ENCODE data around the gene SCG5. TPM values are rescaled to one million over a fixed set of nuclear protein-coding genes. Genes with fewer than 3 reads are reported as not detected.
A peak's percentile ranks its signal among the peaks of the same experiment; 100 is the strongest.

Gene SCG5
- total and polyA plus RNA-seq, 10 of the 15 experiments (the other 5 are each of a cell fraction or from before 2014, with no cell fraction given), result 0.13 to 0.62 (median 0.48) TPM

DNA sequence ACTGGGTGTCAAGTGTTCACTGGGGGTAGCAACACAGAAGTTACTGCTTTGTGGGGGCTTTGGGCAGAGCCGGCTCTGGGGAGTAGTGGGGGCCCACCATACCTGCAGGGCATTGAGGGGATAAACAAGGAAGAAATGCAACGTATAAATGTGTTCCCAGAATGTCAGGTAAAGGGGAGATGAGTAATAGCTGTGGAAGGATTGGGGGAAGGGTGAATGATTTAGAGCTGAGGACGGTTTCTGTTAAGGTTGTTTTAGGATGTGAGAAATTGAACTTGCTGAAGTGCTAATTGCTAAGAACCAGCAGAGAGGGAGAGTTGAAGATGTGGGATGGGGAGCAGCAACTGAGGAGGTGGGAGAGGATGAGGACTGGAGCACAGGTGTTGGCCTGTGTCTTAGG lies 10.7 kb downstream of the SCG5 start:
- WGBS (ENCODE audit: insufficient coverage, insufficient replicate concordance, low lambda C conversion rate, missing lambda C conversion rate), result 74% methylated on average over 3 of the region's 3 CpGs
- Histone ChIP-seq H3K27ac (ENCODE audit: control insufficient read depth, insufficient read depth) (peak overlapping the region; percentile 19; the same call in 1 of the 2 replicates), H3K27me3 (replicated peaks in 1 of 2; ENCODE audit: control insufficient read depth in 2 of 2, insufficient read depth in 2 of 2, low read length in 1 of 2) (no peaks in the 10 kb centered on the region), H3K4me1 (ENCODE audit: control insufficient read depth, insufficient read depth, low read length) (no peaks in the 10 kb centered on the region), H3K79me2 (ENCODE audit: control insufficient read depth, insufficient read depth, low read length) (no peaks in the 10 kb centered on the region), H3K9me3 (replicated peaks; ENCODE audit: control insufficient read depth, insufficient read depth, low read length) (no peaks in the 10 kb centered on the region), H3K36me3 (ENCODE audit: control insufficient read depth in 2 of 2, insufficient read depth in 2 of 2, low read length in 1 of 2) (peaks cover 0 to 10% of the 10 kb centered on the region in 2 experiments; a peak in 2 of 4 replicates), H2AFZ (ENCODE audit: control insufficient read depth, low read depth, low read length) (no peak overlapping the region), H3K9ac (ENCODE audit: control insufficient read depth, insufficient read depth, low read length) (no peak overlapping the region), H4K20me1 (ENCODE audit: control insufficient read depth, insufficient read depth) (no peaks in the 10 kb centered on the region), H3K4me3 (no peak overlapping the region), H3K4me2 (ENCODE audit: control insufficient read depth, insufficient read depth) (no peak overlapping the region)
- ATAC-seq, result no peak
- BruUV-seq (replicated peaks), result no TSS peak
- CTCF ChIA-PET, result interaction anchor here (1.0 to 3.3 kb wide), 7 partner anchors 8 to 342 kb away, joined by 3 to 34 read pairs (median 4); no protein-coding TSS in a partner anchor
- no peak for DNase-seq (ENCODE audit: low read depth, low spot score)
- POLR2A ChIA-PET, result no interaction called here
- no peak for FAIRE-seq
- intact Hi-C loops (cut with micrococcal nuclease; ENCODE audit: unreplicated experiment) (no loop called here), in situ Hi-C loops (cut with MboI) (no loop called here)
- SMC1A ChIA-PET (ENCODE audit: uncharacterized antibody, unreplicated experiment), result no interaction called here
- RAD21 ChIA-PET (ENCODE audit: unreplicated experiment), result interaction anchor here (0.7 kb wide), 1 partner anchor 10 kb away, joined by 3 read pairs; no protein-coding TSS in a partner anchor
- TF ChIP-seq SRF (IDR thresholded peaks at IDR 0.05; ENCODE audit: low read depth in 2 of 2, low read length in 2 of 2), result no peak
- TF ChIP-seq NFXL1 (IDR thresholded peaks at IDR 0.05; ENCODE audit: borderline replicate concordance), result no peak
- no peak for TF ChIP-seq ZNF24 (IDR thresholded peaks at IDR 0.05)
- TF ChIP-seq, protein P1, sequence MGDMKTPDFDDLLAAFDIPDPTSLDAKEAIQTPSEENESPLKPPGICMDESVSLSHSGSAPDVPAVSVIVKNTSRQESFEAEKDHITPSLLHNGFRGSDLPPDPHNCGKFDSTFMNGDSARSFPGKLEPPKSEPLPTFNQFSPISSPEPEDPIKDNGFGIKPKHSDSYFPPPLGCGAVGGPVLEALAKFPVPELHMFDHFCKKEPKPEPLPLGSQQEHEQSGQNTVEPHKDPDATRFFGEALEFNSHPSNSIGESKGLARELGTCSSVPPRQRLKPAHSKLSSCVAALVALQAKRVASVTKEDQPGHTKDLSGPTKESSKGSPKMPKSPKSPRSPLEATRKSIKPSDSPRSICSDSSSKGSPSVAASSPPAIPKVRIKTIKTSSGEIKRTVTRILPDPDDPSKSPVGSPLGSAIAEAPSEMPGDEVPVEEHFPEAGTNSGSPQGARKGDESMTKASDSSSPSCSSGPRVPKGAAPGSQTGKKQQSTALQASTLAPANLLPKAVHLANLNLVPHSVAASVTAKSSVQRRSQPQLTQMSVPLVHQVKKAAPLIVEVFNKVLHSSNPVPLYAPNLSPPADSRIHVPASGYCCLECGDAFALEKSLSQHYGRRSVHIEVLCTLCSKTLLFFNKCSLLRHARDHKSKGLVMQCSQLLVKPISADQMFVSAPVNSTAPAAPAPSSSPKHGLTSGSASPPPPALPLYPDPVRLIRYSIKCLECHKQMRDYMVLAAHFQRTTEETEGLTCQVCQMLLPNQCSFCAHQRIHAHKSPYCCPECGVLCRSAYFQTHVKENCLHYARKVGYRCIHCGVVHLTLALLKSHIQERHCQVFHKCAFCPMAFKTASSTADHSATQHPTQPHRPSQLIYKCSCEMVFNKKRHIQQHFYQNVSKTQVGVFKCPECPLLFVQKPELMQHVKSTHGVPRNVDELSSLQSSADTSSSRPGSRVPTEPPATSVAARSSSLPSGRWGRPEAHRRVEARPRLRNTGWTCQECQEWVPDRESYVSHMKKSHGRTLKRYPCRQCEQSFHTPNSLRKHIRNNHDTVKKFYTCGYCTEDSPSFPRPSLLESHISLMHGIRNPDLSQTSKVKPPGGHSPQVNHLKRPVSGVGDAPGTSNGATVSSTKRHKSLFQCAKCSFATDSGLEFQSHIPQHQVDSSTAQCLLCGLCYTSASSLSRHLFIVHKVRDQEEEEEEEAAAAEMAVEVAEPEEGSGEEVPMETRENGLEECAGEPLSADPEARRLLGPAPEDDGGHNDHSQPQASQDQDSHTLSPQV (IDR thresholded peaks at IDR 0.05), result no peak
- no peak for TF ChIP-seq BMI1 (IDR thresholded peaks at IDR 0.05; ENCODE audit: borderline replicate concordance)
- no peak for TF ChIP-seq MYC (IDR thresholded peaks at IDR 0.05; ENCODE audit: insufficient read depth, insufficient read length, insufficient replicate concordance, low read length, severe bottlenecking)
- no peak for TF ChIP-seq EZH2 (IDR thresholded peaks at IDR 0.05; ENCODE audit: borderline replicate concordance, control insufficient read depth, low read depth, low read length)
- TF ChIP-seq KDM1A (IDR thresholded peaks at IDR 0.05; ENCODE audit: borderline replicate concordance), result no peak
- no peak for TF ChIP-seq FOXM1 (IDR thresholded peaks at IDR 0.05; ENCODE audit: low read depth, low read length)
- no peak for TF ChIP-seq ZNF217 (IDR thresholded peaks at IDR 0.05)
- no peak for TF ChIP-seq RFX5 (IDR thresholded peaks at IDR 0.05; ENCODE audit: low read depth, low read length)
- TF ChIP-seq, protein P2, sequence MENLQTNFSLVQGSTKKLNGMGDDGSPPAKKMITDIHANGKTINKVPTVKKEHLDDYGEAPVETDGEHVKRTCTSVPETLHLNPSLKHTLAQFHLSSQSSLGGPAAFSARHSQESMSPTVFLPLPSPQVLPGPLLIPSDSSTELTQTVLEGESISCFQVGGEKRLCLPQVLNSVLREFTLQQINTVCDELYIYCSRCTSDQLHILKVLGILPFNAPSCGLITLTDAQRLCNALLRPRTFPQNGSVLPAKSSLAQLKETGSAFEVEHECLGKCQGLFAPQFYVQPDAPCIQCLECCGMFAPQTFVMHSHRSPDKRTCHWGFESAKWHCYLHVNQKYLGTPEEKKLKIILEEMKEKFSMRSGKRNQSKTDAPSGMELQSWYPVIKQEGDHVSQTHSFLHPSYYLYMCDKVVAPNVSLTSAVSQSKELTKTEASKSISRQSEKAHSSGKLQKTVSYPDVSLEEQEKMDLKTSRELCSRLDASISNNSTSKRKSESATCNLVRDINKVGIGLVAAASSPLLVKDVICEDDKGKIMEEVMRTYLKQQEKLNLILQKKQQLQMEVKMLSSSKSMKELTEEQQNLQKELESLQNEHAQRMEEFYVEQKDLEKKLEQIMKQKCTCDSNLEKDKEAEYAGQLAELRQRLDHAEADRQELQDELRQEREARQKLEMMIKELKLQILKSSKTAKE (IDR thresholded peaks at IDR 0.05; ENCODE audit: low read depth, poor library complexity, severe bottlenecking), result no peak
- TF ChIP-seq MTA2 (IDR thresholded peaks at IDR 0.05; ENCODE audit: low read depth), result no peak
- no peak for TF ChIP-seq ZNF274 (IDR thresholded peaks at IDR 0.05; ENCODE audit: insufficient read depth, insufficient read length)
- no peak for TF ChIP-seq YY1 (IDR thresholded peaks at IDR 0.05; ENCODE audit: low read depth, low read length)
- no peak for TF ChIP-seq SPI1 (IDR thresholded peaks at IDR 0.05; ENCODE audit: borderline replicate concordance, insufficient read depth, low read depth, low read length)
- no peak for TF ChIP-seq CREM (IDR thresholded peaks at IDR 0.05; ENCODE audit: low read depth)
- no peak for TF ChIP-seq MYB (IDR thresholded peaks at IDR 0.05; ENCODE audit: borderline replicate concordance, low read depth, low read length)
- TF ChIP-seq PKNOX1 (IDR thresholded peaks at IDR 0.05), result no peak
